PFSK-1 (cell line): ENCODE measurements around the gene ZNF548.

Experiments used
- POLR2AphosphoS5 ChIP-seq: IDR thresholded peaks from 2 replicates; pipeline ENCODE4 v1.6.1; 2012; ENCODE audit warnings: low read depth, mild to moderate bottlenecking, control low read depth, low read length, moderate library complexity
- REST ChIP-seq, 2 experiments: IDR thresholded peaks; 2 replicates each; pipeline versions ENCODE4 v1.6.1 to v1.8.0; 2011 to 2012; ENCODE audit warnings: low read depth in 2 of 2, low read length in 2 of 2, control low read depth in 1 of 2, inconsistent platforms in 1 of 2, mild to moderate bottlenecking in 1 of 2, moderate library complexity in 1 of 2; ENCODE audit not compliant: insufficient read depth in 1 of 2
- SIN3A ChIP-seq: IDR thresholded peaks from 2 replicates; pipeline ENCODE4 v1.6.1; 2012; ENCODE audit warnings: mild to moderate bottlenecking, low read length, moderate library complexity, borderline replicate concordance; ENCODE audit not compliant: insufficient read depth
- TAF1 ChIP-seq: IDR thresholded peaks from 2 replicates; pipeline ENCODE4 v1.6.1; 2012; ENCODE audit warnings: low read length, control low read depth, borderline replicate concordance; ENCODE audit not compliant: insufficient read depth

- TF ChIP-seq POLR2AphosphoS5 (no peak), REST (IDR thresholded peaks at IDR 0.05; ENCODE audit: insufficient read depth in 1 of 2, low read depth in 2 of 2, low read length in 2 of 2) (no peak), TAF1 (no peak), SIN3A (no peak)
Measured at GRCh38 chr19:57342582-57342981, 47.1 kb upstream of the ZNF548 start.
